ENCODE measurements around the gene FAM210B. TPM values are rescaled to one million over a fixed set of nuclear protein-coding genes. Genes with fewer than 3 reads are reported as not detected.
"Not testable (repeated sequence)": the region's sequence is repeated elsewhere in the genome, so short reads cannot be mapped to it uniquely, and the experiment has no call there.

Gene FAM210B, protein sequence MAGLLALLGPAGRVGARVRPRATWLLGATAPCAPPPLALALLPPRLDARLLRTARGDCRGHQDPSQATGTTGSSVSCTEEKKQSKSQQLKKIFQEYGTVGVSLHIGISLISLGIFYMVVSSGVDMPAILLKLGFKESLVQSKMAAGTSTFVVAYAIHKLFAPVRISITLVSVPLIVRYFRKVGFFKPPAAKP
- total RNA-seq, result 61.2 and 69.9 TPM in 2 replicates

DNA sequence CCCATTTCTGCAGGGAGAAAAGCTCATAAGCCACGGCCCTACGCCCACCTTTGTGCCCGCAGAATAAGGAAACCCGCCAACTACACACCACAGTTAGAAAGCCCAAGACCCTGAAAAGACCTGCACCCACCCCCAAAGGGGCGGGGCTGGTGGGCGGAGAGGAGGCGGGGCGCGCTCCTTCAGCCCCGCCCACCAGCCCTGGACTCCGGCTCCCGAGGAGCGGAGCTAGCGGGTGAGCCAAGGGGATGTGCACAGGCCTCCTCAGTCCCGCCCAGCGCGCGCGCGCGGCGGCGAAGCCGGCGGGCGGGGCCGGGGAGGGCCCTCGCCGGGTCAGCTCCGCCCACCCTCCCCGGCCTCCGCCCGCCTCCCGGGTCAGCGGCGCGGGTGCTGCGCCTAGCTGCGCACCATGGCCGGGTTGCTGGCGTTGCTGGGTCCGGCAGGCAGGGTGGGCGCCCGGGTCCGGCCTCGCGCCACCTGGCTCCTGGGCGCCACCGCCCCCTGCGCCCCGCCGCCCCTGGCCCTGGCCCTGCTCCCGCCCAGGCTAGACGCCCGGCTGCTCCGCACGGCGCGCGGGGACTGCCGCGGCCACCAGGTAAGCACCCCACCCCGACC lies at the start of gene FAM210B:
Gene FAM210B, plus strand, starts transcription at position 375 of the 612 bp plus-strand sequence. Its CDS starts 32 bp downstream, at position 407.
- DNase-seq (ENCODE audit: extremely low read depth, low read depth, low spot score), result no peak

GRCh38 chr20:56316051-56316450 lies 42.7 kb upstream of the FAM210B start:
- no peak for DNase-seq (ENCODE audit: extremely low read depth, low read depth, low spot score)

- DNase-seq (ENCODE audit: extremely low read depth, low read depth, low spot score), result no peak
Observed at GRCh38 chr20:56316483-56316882, 42.3 kb upstream of the FAM210B start.

DNA sequence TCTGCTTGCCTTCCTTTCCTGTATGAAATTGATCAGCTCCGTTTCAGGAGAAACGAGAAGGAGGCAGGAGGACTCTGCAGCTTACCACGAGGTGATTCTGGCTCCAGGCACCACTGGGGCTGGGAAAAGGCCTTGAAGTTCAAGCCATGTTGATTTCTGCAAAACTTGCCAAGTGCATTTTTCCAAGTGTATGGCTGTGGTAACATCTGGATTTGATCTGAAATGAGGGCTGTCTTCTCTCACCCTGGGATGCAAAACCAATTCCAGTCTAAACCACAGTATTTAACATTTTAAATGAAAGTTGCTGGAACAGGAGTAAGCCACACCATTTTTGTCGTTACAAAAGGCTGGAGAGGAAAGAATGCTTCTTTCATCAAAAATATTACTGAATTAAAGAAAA lies 36.1 kb upstream of the FAM210B start:
- DNase-seq (ENCODE audit: extremely low read depth, low read depth, low spot score), result no peak

DNA sequence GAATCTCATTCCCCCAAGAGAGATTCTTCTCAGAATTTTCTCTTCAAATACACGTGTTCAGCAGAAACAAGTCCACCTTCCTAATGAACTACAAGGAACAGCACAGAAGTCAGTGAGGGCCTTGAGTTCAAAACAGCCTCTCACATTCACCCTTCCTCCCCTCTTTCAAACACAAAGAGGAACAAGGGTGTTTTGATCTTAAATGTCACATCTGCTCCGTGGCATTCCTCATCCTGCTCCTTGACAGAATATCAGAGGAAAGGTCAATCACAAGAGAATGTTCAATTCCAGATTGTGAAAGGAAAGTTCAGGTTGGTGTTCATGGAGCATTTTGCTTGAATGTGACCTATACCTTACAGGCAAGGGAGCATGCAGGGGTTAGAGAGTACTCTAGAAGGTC lies 35.6 kb upstream of the FAM210B start:
- no peak for DNase-seq (ENCODE audit: extremely low read depth, low read depth, low spot score)

DNA sequence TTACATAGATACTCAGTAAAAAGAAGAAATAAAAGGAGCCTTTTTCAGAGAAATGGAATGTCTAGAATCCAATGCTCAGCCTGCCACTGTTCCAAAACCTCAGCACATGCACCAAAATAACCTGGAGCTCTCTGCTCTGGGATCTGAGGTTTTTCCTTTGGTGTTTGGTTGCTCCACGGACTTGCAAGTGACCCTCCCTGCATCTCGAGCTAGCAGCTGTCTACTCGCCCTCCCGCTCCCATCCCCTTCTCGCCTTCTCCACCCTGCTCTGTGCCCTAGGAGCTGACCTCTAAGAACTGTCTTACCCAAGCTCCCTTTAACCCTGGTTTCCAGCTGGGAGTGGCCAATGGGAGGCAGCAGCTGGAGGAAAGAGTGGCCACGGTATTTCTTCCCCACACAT lies 35.1 kb upstream of the FAM210B start:
- no peak for DNase-seq (ENCODE audit: extremely low read depth, low read depth, low spot score)

DNA sequence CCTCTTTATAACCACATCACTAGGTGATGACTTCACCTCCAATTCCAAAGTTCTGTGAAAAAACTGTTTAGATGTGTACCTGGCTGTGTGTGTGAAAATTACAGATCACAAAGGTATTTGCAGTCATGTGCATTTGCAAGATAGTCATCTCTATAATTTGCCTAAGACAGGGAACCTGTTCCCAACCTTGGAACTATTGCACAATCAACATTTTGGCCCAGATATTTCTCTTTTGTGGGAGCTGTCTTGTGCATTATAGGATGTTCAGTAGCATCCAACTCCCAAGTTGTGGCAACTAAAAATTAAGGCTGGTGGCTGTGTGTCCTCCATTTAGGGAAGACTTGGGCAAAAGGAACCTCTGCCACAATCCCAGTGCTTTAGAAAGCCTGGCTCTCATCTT lies 34.0 kb upstream of the FAM210B start:
- no peak for DNase-seq (ENCODE audit: extremely low read depth, low read depth, low spot score)

GRCh38 chr20:56328861-56329260 lies 29.9 kb upstream of the FAM210B start:
- DNase-seq (ENCODE audit: extremely low read depth, low read depth, low spot score), result no peak

- DNase-seq (ENCODE audit: extremely low read depth, low read depth, low spot score), result not testable (repeated sequence)
Observed at GRCh38 chr20:56336709-56337108, 22.1 kb upstream of the FAM210B start.

DNA sequence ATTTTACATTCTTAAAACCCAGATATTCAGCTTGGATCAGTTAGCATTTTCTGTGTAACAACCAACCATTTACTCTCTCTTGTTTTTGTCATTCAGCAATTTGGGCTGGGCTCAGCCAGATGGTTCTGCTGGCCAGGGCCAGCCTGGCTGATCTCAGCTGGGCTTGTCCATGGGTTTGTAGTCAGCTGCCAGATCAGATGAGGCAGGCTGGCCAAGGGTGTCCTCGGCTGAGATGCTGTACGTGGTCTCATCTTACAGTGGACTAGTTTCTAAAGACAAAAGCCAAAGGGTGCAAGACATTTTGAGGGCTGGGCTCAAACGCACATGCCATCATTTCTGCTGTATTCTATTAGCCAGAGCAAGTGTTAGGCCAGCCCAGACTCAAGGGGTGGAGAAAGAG lies 16.0 kb upstream of the FAM210B start:
- DNase-seq (ENCODE audit: extremely low read depth, low read depth, low spot score), result no peak

DNA sequence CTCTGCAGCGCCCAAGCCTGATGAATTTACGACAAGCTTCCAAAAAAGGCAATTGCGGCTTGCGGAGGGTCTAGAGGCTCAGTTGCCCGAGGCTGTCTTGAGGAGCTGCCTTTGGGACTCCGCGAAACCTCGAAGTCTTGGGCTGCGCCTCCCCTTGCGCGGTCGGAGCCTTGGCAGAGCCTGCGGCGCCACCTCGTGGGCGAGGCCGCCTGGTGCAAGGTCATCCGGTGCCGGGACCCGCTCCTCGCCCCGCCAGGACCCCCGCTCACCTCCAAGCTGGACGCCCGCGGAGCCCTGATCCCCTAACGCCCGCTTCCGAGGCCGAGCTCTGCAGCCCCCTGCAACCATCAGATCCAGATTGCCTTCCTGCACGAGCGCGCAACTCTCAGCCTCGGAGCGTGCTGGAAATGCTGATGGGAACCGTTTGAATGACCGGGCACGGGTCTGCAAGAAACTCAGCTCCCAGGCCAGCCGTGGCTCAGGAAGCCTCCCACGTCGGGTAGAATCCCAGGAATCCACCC lies 14.9 kb upstream of the FAM210B start:
- DNase-seq (ENCODE audit: extremely low read depth, low read depth, low spot score), result no peak

DNA sequence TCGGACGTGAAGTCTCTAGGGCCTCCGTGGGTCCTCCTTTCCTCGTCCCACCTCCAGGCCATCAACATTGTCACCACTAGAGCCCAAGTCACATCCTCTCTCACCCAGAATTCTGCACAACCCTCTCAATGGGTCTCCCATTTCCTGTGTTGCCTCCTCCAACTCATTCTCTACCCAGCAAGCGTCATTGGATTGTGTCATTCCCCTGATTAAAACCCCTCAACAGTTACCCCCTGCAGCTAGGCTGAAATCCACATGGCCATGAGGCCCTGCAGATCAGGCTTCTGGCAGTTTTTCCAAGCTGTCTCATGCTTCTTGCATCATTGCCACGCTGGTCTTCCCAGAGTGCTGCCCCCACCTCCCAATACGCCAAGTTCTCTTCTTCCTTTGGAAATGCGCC lies 12.9 kb upstream of the FAM210B start:
- DNase-seq (ENCODE audit: extremely low read depth, low read depth, low spot score), result no peak

- DNase-seq (ENCODE audit: extremely low read depth, low read depth, low spot score), result no peak
Observed at GRCh38 chr20:56347628-56348304, 11.0 kb upstream of the FAM210B start.

GRCh38 chr20:56348305-56348693 lies 10.5 kb upstream of the FAM210B start:
- no peak for DNase-seq (ENCODE audit: extremely low read depth, low read depth, low spot score)

DNA sequence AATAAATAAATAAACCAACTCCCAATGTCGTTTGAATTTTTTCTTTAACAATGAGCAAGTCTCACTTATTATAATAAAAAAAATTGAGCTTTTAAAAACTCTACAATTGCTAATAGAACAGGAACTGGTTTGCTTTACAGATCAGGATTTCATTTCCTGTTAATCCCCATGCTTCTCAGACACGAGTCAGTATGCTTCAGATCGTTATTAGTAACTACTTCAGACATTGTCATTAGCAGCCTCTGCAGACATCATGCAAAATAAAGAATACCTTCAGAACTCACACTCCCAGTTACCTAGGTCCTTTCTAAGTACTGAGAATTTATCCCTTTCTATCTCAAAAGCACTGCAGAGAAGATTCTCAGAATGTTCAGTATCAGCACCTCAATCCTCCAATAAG lies 10.0 kb upstream of the FAM210B start:
- no peak for DNase-seq (ENCODE audit: extremely low read depth, low read depth, low spot score)

GRCh38 chr20:56350842-56351241 lies 7.9 kb upstream of the FAM210B start:
- no peak for DNase-seq (ENCODE audit: extremely low read depth, low read depth, low spot score)

GRCh38 chr20:56352345-56353055 lies 6.3 kb upstream of the FAM210B start:
- no peak for DNase-seq (ENCODE audit: extremely low read depth, low read depth, low spot score)

GRCh38 chr20:56353356-56353755 lies 5.4 kb upstream of the FAM210B start:
- DNase-seq (ENCODE audit: extremely low read depth, low read depth, low spot score), result no peak

- no peak for DNase-seq (ENCODE audit: extremely low read depth, low read depth, low spot score)
Observed at GRCh38 chr20:56358070-56358469, 704 bp upstream of the FAM210B start.

GRCh38 chr20:56359212-56360132 lies 698 bp downstream of the FAM210B start:
- DNase-seq (ENCODE audit: extremely low read depth, low read depth, low spot score), result no peak

Data from glomerular endothelial cell (primary cell).